ENCODE results near the gene EMILIN3. TPM values are rescaled to one million over a fixed set of nuclear protein-coding genes. Genes with fewer than 3 reads are reported as not detected.

The EMILIN3 gene
- total and polyA plus RNA-seq, 2 of the 8 experiments (the other 6 are each of a cell fraction or from before 2014, with no cell fraction given) = 3.8 to 5.2 TPM

- TF ChIP-seq GTF2F1 (IDR thresholded peaks at IDR 0.05; ENCODE audit: borderline replicate concordance, low read depth, low read length) = no peak
- no peak for TF ChIP-seq USF2 (IDR thresholded peaks at IDR 0.05; ENCODE audit: low read length)
- no peak for TF ChIP-seq SIRT6 (IDR thresholded peaks at IDR 0.05; ENCODE audit: low read length)
- TF ChIP-seq SRF (IDR thresholded peaks at IDR 0.05; ENCODE audit: low read depth, low read length) = no peak
- no peak for TF ChIP-seq NRF1 (IDR thresholded peaks at IDR 0.05; ENCODE audit: low read depth, low read length)
- no peak for TF ChIP-seq CBX8 (IDR thresholded peaks at IDR 0.05; ENCODE audit: borderline replicate concordance, low read depth, low read length)
- TF ChIP-seq RBBP5 (IDR thresholded peaks at IDR 0.05; ENCODE audit: borderline replicate concordance, low read depth, low read length) = no peak
- TF ChIP-seq TBP (IDR thresholded peaks at IDR 0.05; ENCODE audit: low read depth, low read length) = no peak
Measured at GRCh38 chr20:41394081-41394480, 27.5 kb upstream of the EMILIN3 start (continued).

Data from H1 (cell line).